CD4-positive, alpha-beta T cell treated with Interleukin-4 for 1 hour (primary cell): ENCODE data around the gene DCDC2.
"Not testable (repeated sequence)": the region's sequence is repeated elsewhere in the genome, so short reads cannot be mapped to it uniquely, and the experiment has no call there.

Experiments
- DNase-seq, 2 donors: peaks; one replicate each; pipeline ENCODE4 v3.0.0-alpha.2; 2020 to 2022

DCDC2 gene

GRCh38 chr6:24378473-24379097 lies 20.7 kb upstream of the DCDC2 start:
- no peak for DNase-seq

- no peak for DNase-seq
Observed at GRCh38 chr6:24376871-24377270, 19.0 kb upstream of the DCDC2 start.

- no peak for DNase-seq
Observed at GRCh38 chr6:24374612-24375011, 16.8 kb upstream of the DCDC2 start.

- not testable (repeated sequence) for DNase-seq
Observed at GRCh38 chr6:24365103-24365633, 7.3 kb upstream of the DCDC2 start.

GRCh38 chr6:24362363-24362762 lies 4.5 kb upstream of the DCDC2 start:
- DNase-seq = not testable (repeated sequence)

- DNase-seq = peak; percentile 80 to 84
Observed at GRCh38 chr6:24359640-24360454, 2.0 kb upstream of the DCDC2 start.

- no peak for DNase-seq
Observed at GRCh38 chr6:24358219-24358821, 461 bp upstream of the DCDC2 start.

GRCh38 chr6:24356310-24356973 lies 1.4 kb downstream of the DCDC2 start:
- DNase-seq = no peak

GRCh38 chr6:24355393-24355792 lies 2.5 kb downstream of the DCDC2 start:
- no peak for DNase-seq

GRCh38 chr6:24353861-24354260 lies 4.0 kb downstream of the DCDC2 start:
- no peak for DNase-seq

- no peak for DNase-seq
Observed at GRCh38 chr6:24352434-24352833, 5.4 kb downstream of the DCDC2 start.

GRCh38 chr6:24344976-24345375 lies 12.9 kb downstream of the DCDC2 start:
- DNase-seq = no peak

- no peak for DNase-seq
Observed at GRCh38 chr6:24340998-24341938, 16.6 kb downstream of the DCDC2 start.

- no peak for DNase-seq
Observed at GRCh38 chr6:24339932-24340331, 17.9 kb downstream of the DCDC2 start.

- no peak for DNase-seq
Observed at GRCh38 chr6:24334285-24334684, 23.6 kb downstream of the DCDC2 start.

GRCh38 chr6:24332317-24332716 lies 25.5 kb downstream of the DCDC2 start:
- no peak for DNase-seq

GRCh38 chr6:24330137-24330732 lies 27.6 kb downstream of the DCDC2 start:
- no peak for DNase-seq

- no peak for DNase-seq
Observed at GRCh38 chr6:24329451-24329850, 28.4 kb downstream of the DCDC2 start.

GRCh38 chr6:24329022-24329421 lies 28.8 kb downstream of the DCDC2 start:
- DNase-seq = no peak

GRCh38 chr6:24327756-24328155 lies 30.1 kb downstream of the DCDC2 start:
- DNase-seq = no peak

- DNase-seq = no peak
Observed at GRCh38 chr6:24325978-24326377, 31.9 kb downstream of the DCDC2 start.

GRCh38 chr6:24324617-24325016 lies 33.2 kb downstream of the DCDC2 start:
- no peak for DNase-seq
